HG02610 (cell line): ENCODE measurements around the gene TMEM221.

Experiments
- ATAC-seq: cut with Tn5 transposase; IDR thresholded peaks from one replicate; pipeline ENCODE4 v1.9.1; 2021; ENCODE audit warnings: mild to moderate bottlenecking, moderate library complexity; ENCODE audit not compliant: unreplicated experiment

Gene TMEM221

DNA sequence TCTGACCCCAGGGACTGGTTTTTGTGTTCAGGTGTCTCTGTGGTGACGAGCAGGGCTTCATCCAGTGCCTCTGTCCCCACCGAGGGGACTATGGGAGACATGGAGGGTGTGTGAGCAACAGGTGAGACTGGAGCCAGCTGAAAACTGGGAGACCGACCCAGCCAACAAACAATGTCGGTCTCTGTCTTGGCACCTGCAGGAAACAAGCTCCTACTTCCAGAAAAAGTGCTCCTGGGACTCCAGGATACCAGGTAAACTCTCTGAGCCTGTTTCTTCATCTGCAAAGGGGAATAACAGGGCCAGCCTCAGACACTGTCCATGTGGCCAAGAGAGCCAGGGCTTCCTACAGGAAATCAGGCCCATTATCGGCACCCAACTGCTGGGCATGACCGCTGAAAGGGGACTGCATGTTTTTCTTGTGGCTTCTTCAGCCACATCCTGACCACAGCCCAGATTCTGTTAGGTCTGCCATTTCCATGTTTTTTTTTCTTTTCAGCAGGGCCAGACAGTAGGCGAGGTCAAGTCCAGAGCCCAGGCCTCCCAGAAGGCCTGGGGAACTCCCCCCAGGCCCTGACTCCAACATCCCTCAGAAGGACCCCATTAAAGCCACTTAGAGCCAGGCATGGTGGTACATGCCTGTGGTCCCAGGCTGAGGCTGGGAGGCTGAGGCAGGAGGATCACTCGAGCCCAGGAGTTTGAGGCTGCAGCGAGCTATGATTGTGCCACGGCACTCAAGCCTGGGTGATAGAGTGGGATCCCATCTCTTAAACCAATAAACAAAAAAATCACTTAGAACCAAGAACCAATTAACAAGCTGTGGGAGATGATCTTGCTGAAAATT is 42.2 kb downstream of the TMEM221 start:
- no peak for ATAC-seq

DNA sequence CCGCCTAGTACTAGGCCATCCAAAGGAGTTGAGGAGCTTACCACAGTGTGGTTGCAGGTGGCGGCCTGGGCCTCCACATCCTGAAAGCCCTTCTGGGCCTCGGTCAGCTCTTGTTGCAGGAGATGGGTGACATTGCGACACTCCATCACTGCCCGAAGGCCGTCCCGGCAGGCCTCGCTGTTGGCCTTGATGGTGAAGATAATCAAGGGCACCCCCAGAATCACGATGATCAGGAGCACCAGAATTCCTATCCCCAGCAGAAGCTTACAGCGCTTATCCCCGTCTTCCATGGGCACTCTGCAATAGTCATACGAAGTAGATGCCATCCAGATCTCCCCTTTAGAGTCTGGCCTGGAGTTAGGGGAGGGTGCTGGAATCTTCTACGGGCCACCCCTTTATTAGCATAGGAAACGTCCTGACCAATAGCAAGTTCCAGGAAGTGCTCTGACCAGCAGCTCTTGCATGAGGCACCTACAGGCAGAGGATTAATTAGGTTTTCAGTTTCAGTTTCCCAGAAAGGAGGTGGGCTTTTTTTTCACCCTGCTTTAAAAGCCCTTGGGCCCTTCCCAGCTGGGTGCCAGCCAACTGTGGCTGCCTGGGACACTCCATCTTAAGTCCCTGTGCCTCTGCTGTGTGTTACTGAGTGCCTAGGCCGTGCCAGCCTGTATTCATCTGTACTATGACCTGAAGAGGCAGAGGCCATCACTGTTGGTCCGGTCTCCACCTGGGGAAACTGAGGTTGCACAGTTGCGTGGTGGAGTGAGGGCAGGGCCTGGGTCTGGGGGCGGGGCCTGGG is 43.0 kb downstream of the TMEM221 start, which contains the start of gene BST2:
TSS of gene BST2 (minus strand) at position 381 of the 796 bp plus-strand sequence. CDS start at position 326, 55 bp downstream.
- peak; percentile 70 for ATAC-seq

GRCh38 chr19:17404621-17405249 is 43.7 kb downstream of the TMEM221 start:
- ATAC-seq, result peak; percentile 25

DNA sequence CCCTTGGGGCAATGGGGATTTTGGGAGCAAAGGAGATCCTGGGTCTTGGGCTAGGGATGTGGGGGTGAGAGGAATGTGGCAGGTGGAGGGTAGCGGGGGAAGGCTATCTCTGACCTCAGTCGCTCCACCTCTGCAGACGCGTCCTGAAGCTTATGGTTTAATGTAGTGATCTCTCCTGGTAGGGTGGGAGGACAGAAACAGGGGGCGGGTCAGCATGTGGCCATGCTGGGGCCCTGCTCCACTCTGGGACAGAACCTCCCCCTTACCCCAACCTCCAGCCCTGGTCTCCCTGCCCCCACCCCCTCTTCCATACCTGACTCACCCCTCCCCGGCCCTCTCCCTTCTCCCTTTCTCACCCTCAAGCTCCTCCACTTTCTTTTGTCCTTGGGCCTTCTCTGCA is 44.5 kb downstream of the TMEM221 start:
- ATAC-seq, result no peak

DNA sequence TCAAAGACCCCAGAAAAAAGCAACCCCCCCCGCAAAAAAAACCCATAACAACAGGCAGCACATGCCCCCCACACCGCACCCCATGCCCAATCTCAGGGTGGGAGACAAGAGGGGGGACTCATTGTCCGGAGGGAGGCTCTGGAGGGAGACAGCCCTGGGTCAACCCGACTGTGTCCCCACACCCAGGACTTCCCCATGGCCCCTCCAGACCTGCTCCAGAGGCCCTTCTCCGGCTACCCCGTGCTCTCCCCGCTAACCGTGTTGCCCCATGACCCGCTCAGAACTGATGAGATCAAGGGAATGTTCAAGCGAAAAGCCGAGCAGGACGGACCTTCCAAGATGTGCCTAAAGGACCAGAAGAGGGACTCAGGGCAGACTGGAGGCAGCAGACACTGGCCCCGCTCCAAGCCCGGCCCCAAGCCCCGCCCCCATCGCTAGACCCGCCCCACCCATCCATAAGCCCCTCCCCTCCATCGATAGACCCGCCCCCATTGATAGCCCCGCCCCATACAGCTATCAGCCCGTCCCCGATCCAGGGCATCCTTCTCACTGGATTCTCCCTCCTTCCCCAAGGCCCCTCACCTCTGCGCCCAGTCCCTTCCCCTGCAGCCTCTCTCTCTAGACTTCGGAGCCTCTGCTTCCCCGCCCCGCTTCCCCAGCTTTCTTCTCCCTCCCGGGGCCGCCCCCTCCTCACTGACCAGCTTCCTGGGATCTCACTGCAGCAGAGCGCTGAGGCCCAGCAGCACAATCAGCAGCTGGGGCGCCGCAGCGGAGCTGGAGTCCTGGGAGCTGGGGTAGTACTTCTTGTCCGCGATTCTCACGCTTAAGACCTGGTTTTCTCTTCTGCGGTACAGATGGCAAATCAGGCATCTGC is 45.2 kb downstream of the TMEM221 start:
- ATAC-seq, result no peak

DNA sequence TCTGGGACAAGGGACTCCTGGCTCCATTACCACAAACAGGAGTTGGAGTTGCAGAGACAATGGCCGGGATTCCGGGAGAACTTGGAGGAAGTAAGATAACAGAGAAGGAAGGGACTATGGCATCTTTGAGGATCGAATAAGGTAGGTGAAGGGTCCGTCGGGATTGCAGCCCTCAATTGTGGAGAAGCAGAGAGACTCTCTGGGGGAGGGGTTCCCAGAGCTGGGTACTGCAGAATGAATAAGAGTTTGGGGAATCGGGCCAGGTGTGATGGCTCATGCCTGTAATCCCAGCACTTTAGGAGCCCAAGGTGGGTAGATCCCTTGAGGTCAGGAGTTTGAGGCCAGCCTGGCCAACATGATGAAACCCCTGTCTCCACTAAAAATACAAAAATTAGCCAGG is 46.8 kb downstream of the TMEM221 start:
- ATAC-seq, result no peak

- ATAC-seq, result no peak
Measured at GRCh38 chr19:17398902-17399527, 49.5 kb downstream of the TMEM221 start.

DNA sequence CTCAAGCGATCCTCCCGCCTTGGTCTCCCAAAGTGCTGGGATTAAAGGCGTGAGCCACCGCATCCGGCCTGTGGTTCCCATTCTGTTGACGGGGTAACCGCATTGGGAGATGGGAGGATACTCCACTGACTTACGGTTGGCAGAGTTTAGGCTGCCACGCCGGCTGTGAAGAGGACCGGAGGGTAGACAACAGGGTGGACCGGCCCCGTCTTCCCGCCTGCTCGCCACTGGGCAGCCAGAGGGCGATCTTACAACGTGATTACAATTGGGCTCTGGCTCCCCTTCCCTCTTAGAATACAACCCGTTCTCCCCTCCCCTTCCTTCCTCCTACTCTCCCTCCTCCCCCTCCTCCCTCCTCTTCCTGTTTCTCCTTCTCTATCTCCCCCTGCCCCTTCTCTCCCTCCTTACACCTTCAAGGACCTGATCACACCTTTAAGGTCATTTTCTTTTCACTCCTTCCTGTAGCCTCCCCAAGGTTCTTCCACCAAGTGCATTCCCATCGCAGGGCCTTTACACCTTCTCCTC is 53.5 kb downstream of the TMEM221 start:
- no peak for ATAC-seq

GRCh38 chr19:17393914-17394313 is 54.6 kb downstream of the TMEM221 start, which contains the start of gene CCDC194:
Gene CCDC194 (minus strand): TSS chr19:17394196. CDS start chr19:17394158, 38 bp downstream.
- no peak for ATAC-seq

- ATAC-seq, result no peak
Measured at GRCh38 chr19:17393002-17393401, 55.5 kb downstream of the TMEM221 start.

DNA sequence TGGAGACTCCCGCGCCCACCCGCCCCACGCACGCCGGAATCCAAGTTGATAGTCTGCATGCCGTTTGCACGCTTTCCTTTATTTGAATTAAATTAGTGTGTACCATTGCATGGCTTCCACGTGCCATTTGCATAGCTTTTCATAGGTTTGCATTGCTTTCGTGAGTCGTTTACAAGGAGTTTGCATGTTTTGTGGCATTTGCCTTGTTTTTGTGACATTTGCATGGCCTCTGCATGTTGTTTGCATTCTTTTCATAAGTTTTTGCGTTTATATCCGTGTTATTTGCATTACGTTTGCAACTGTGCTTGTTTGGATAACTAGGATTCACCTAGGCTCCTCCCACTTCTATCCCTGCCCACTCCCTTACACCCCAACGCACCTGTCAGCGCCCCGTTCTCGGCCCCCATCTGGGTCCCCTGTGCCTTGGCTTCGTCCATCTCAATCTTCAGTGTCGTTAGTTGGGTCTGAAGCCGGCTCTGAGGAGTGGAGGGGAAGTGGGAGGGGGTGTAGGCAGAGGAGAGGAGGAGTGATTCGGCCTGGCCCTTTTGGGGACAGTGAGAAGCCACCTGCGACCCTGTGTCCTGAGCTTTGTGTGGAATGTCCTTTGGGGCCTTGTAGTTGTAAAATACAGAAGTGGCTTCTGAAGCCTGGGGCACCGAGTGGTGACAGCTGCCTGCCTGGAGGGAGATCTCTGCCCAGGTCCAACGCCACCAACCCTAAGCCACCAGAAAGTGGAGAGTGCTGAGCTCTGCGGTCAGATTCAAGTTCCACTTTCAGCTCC is 56.9 kb downstream of the TMEM221 start:
- no peak for ATAC-seq

DNA sequence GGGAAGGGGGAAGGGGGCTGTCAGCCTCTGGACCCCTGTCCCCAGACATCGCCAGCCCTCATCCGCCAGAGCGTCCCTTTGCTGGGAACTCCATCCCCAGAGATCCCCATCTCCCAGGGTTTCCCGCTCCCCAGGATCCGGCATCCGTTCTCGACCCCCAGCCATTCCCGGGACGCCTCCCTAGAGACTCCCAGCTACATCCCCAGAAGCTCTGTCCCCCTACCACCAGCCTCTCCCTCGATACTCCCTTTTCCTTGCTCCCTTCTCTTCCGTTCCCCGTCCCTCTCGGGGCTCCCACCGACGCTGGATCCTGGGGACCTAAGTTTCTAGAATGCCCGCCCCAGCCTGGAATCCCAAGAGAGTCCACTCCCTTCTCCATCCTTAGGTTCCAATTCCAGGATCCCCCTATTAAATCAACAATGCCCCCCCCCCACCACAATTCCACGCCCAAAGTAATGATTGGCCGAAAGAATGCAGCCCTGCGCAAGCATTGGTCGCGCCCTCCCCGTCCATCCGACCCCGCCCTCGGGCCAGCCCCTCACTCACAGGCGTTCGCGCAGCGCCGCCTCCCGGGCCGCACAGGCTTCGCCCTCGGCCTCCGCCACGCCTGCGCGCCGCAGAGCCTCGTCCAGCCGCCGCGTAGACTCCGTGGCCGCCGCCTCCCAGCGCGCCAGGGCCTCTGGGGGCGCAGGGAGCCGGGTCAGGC is 57.6 kb downstream of the TMEM221 start:
- ATAC-seq, result peak; percentile 89

DNA sequence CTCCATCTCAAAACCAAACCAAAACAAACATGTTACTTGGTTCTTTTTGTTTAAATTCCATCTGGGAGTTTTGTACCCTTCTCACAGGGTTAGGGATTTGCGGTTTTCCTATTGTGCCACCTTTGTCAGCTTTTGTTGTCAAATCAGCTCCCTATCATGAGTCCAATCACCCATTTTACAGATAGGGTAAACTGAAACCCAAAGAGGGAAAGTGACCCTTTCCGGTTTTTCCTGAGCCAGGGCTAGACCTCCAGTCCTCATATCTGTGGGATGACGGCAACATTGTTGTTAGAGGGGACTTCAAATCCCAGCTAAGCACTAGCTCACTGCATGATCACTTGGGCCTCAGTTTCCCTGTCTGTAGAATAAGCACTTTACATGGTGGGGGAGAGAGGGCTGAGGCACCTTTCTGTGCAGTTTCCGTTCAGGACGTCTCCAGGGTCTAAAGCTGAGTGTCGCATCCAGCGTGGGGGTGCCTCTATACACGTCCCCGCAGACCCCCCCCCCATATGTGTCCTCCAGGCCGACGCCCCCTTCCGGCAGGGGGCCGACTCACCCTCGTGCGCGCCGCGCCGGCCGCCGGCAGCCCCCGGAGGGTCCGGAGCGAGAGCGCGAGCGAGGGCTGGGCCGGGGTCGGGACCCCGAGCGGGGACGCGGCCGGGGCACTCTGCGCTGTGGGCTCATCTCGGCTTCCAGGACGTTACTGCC is 58.4 kb downstream of the TMEM221 start:
- ATAC-seq, result no peak

GRCh38 chr19:17389288-17389687 is 59.2 kb downstream of the TMEM221 start:
- no peak for ATAC-seq

GRCh38 chr19:17385878-17386611 is 62.4 kb downstream of the TMEM221 start:
- ATAC-seq, result no peak
